B cell (primary cell): Measurements from ENCODE around the gene RPL37. TPM values are rescaled to one million over a fixed set of nuclear protein-coding genes. Genes with fewer than 3 reads are reported as not detected.

Experiments used
- ATAC-seq: fragments of 200-7000 bp; cut with Tn5 transposase; one replicate; pipeline ENCODE4 v1.10.0; 2021; ENCODE audit warnings: low read depth, mild to moderate bottlenecking, moderate number of reproducible peaks, moderate library complexity
- CTCF ChIA-PET: fragments of 350-600 bp; sonication (Branson Sonifier 250); formaldehyde crosslinking; loops from one replicate; lab custom pipeline; 2021; ENCODE audit warnings: antibody characterized with exemption, inconsistent platforms; lab: Charles Lee
- POLR2A ChIA-PET: fragments of 350-600 bp; sonication (Branson Sonifier 250); formaldehyde crosslinking; loops from one replicate; lab custom pipeline; 2021; ENCODE audit warnings: antibody characterized with exemption; lab: Charles Lee
- DNase-seq: peaks from one replicate; pipeline ENCODE4 v3.0.0; 2013
- H2AFZ ChIP-seq: 2 replicates; pipeline ENCODE4 v1.6.1; 2012; ENCODE audit warnings: mild to moderate bottlenecking, low read depth, low read length; ENCODE audit not compliant: insufficient read depth, poor library complexity, severe bottlenecking
- H3K27ac ChIP-seq, 2 donors: 1 replicate in 1 of 2; 2 replicates in 1 of 2; pipeline ENCODE4 v1.5.1; 2012 to 2013; ENCODE audit warnings: low read length in 2 of 2, mild to moderate bottlenecking in 2 of 2, moderate library complexity in 1 of 2
- H3K27me3 ChIP-seq, 4 experiments: fragments of 200-600 bp in 1 of 4; sonication (generic) in 1 of 4; replicated peaks in 1 of 4; 1 replicate in 2 of 4; 2 replicates in 2 of 4; pipeline versions ENCODE4 v1.6.1 to v1.7.0; 2013 to 2016; ENCODE audit warnings: low read length in 3 of 4, mild to moderate bottlenecking in 2 of 4, mixed read lengths in 1 of 4, moderate library complexity in 1 of 4; ENCODE audit not compliant: insufficient read depth in 4 of 4, control insufficient read depth in 3 of 4; ENCODE audit errors: control extremely low read depth in 1 of 4
- H3K36me3 ChIP-seq, 2 experiments: replicated peaks in 1 of 2; 1 replicate in 1 of 2; 2 replicates in 1 of 2; pipeline versions ENCODE4 v1.6.1 to v1.7.1; 2013; ENCODE audit warnings: low read length in 1 of 2; ENCODE audit not compliant: insufficient read depth in 2 of 2, control insufficient read depth in 1 of 2; ENCODE audit errors: control extremely low read depth in 1 of 2, extremely low read depth in 1 of 2
- H3K4me1 ChIP-seq, 2 donors: fragments of 200-600 bp in 1 of 2; sonication (generic) in 1 of 2; 1 replicate in 1 of 2; 2 replicates in 1 of 2; pipeline versions ENCODE4 v1.5.1 to v1.6.1; 2013 to 2017; ENCODE audit warnings: low read length in 2 of 2; ENCODE audit not compliant: control insufficient read depth in 2 of 2, insufficient read depth in 2 of 2
- H3K4me2 ChIP-seq: replicated peaks from 2 replicates; pipeline ENCODE3; 2012; ENCODE audit warnings: mild to moderate bottlenecking, low read depth, low read length; ENCODE audit not compliant: poor library complexity, severe bottlenecking
- H3K4me3 ChIP-seq, 5 experiments: fragments of 200-600 bp in 1 of 5; sonication (generic) in 1 of 5; 1 replicate in 3 of 5; 2 replicates in 2 of 5; pipeline versions ENCODE4 v1.5.1 to v1.7.0; 2011 to 2016; ENCODE audit warnings: low read length in 4 of 5, mild to moderate bottlenecking in 4 of 5, low read depth in 2 of 5, control low read depth in 1 of 5, moderate library complexity in 1 of 5; ENCODE audit not compliant: insufficient read depth in 1 of 5; ENCODE audit errors: control extremely low read depth in 1 of 5, extremely low read depth in 1 of 5
- H3K79me2 ChIP-seq: fragments of 200-600 bp; sonication (generic); one replicate; pipeline ENCODE4 v1.6.0; 2016; ENCODE audit warnings: low read length; ENCODE audit not compliant: control insufficient read depth, insufficient read depth
- H3K9ac ChIP-seq: fragments of 200-600 bp; sonication (generic); 2 replicates; pipeline ENCODE4 v1.6.1; 2017; ENCODE audit warnings: mild to moderate bottlenecking, low read length, moderate library complexity
- H3K9me3 ChIP-seq, 3 donors: one replicate each; pipeline versions ENCODE4 v1.6.1 to v1.7.1; 2013; ENCODE audit warnings: low read length in 2 of 3; ENCODE audit not compliant: control insufficient read depth in 2 of 3, insufficient read depth in 1 of 3; ENCODE audit errors: control extremely low read depth in 1 of 3
- H4K20me1 ChIP-seq: 2 replicates; pipeline ENCODE4 v1.6.0; 2012; ENCODE audit warnings: mild to moderate bottlenecking, low read length; ENCODE audit not compliant: insufficient read depth, control insufficient read depth, poor library complexity, severe bottlenecking
- H3K27ac Mint-ChIP-seq: one replicate; pipeline ENCODE4 v1.8.0; 2021; ENCODE audit warnings: mixed read lengths
- H3K27me3 Mint-ChIP-seq: one replicate; pipeline ENCODE4 v1.8.0; 2021; ENCODE audit warnings: mixed read lengths
- H3K4me1 Mint-ChIP-seq: one replicate; pipeline ENCODE4 v1.8.0; 2021; ENCODE audit warnings: mixed read lengths
- H3K4me3 Mint-ChIP-seq: one replicate; pipeline ENCODE4 v1.8.0; 2021; ENCODE audit warnings: mixed read lengths
- H3K9me3 Mint-ChIP-seq: one replicate; pipeline ENCODE4 v1.8.0; 2022; ENCODE audit warnings: mixed read lengths; ENCODE audit not compliant: insufficient read depth
- EZH2 ChIP-seq: IDR thresholded peaks from 2 replicates; pipeline ENCODE4 v1.6.1; 2012; ENCODE audit warnings: borderline replicate concordance, low read depth, mild to moderate bottlenecking, moderate library complexity, low read length; ENCODE audit not compliant: insufficient read depth, poor library complexity, severe bottlenecking
- WGBS: methylation state at CpG from one replicate; pipeline ENCODE4 v1.1.5; 2013; ENCODE audit warnings: missing lambda C conversion rate; ENCODE audit not compliant: insufficient coverage; 5-methylcytosine and 5-hydroxymethylcytosine counted together
- intact Hi-C: fragments of 100-400 bp; cut with micrococcal nuclease; formaldehyde crosslinking; loops from one replicate; pipeline ENCODE4 v1.10.0; 2022
- polyA plus RNA-seq: library from polyadenylated mRNA; depleted of rRNA; stranded (reverse); fragments of >200 nt; gene quantifications from 2 replicates; pipeline ENCODE4 v1.2.3, GENCODE V29; 2012
- total RNA-seq, 2 donors: library from RNA; stranded (reverse); fragments of 120-200 nt in 1 of 2; gene quantifications; 1 replicate in 1 of 2; 2 replicates in 1 of 2; pipeline versions ENCODE4 v1.2.3 to v1.2.4, GENCODE V29; 2013 to 2022
- TF ChIP-seq, protein P1 (sequence below): fragments of 200-600 bp; IDR thresholded peaks from one replicate; pipeline ENCODE4 v1.8.0; 2022; ENCODE audit warnings: antibody characterized with exemption, mild to moderate bottlenecking

Gene RPL37
- total and polyA plus RNA-seq, 2 donors (not counting 1 experiment from before 2014, with no cell fraction given) = 173 to 2,240 TPM

DNA sequence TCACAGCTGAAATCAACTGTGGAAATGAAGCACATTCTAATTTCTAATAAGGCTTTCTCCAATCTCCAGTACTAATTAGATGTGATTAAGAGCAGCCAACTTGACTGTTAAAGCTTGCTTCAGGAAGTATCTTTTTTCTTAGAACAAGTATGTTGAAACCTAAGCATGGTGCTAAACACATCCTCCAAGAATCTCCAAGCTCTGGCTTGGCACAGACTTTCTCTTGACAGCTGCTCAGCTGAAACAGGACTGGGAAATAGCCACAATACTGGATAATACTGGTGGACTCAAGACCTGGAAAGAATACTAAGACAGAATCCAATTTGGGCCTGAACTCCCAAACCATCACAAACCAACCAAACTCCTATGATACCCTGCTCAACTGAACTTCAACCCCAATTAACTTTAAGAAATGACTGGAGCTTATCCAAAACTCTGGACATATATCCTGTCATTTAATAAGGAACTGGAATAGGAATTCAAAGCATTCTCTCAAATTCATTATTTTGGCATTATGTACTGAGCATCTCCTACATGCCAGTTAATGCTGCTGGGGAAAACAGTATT lies 53.1 kb downstream of the RPL37 start:
- ChIA-PET CTCF (no interaction called here), POLR2A (no interaction called here)
- peaks cover 0 to 5% of the 10 kb centered on the region in 2 experiments for H3K36me3 ChIP-seq
- H3K4me3 ChIP-seq = no peak overlapping the region
- H3K27me3 ChIP-seq = no peaks in the 10 kb centered on the region
- H3K4me2 ChIP-seq = no peak overlapping the region
- Mint-ChIP-seq H3K27ac (no peak overlapping the region), H3K4me1 (peaks cover 23% of the 10 kb centered on the region), H3K9me3 (no peaks in the 10 kb centered on the region), H3K27me3 (no peaks in the 10 kb centered on the region), H3K4me3 (no peak overlapping the region)
- H4K20me1 ChIP-seq = peaks cover 76% of the 10 kb centered on the region
- H3K9me3 ChIP-seq = no peaks in the 10 kb centered on the region
- DNase-seq (no peak), ATAC-seq (no peak)
- intact Hi-C loops = no loop called here
- no peak overlapping the region for H3K9ac ChIP-seq
- no peak for TF ChIP-seq EZH2
- TF ChIP-seq, protein P1, sequence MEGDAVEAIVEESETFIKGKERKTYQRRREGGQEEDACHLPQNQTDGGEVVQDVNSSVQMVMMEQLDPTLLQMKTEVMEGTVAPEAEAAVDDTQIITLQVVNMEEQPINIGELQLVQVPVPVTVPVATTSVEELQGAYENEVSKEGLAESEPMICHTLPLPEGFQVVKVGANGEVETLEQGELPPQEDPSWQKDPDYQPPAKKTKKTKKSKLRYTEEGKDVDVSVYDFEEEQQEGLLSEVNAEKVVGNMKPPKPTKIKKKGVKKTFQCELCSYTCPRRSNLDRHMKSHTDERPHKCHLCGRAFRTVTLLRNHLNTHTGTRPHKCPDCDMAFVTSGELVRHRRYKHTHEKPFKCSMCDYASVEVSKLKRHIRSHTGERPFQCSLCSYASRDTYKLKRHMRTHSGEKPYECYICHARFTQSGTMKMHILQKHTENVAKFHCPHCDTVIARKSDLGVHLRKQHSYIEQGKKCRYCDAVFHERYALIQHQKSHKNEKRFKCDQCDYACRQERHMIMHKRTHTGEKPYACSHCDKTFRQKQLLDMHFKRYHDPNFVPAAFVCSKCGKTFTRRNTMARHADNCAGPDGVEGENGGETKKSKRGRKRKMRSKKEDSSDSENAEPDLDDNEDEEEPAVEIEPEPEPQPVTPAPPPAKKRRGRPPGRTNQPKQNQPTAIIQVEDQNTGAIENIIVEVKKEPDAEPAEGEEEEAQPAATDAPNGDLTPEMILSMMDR = no peak
- peaks cover 79% of the 10 kb centered on the region for H3K79me2 ChIP-seq
- no peak overlapping the region for H3K27ac ChIP-seq
- no peaks in the 10 kb centered on the region for H3K4me1 ChIP-seq
- no peak overlapping the region for H2AFZ ChIP-seq

DNA sequence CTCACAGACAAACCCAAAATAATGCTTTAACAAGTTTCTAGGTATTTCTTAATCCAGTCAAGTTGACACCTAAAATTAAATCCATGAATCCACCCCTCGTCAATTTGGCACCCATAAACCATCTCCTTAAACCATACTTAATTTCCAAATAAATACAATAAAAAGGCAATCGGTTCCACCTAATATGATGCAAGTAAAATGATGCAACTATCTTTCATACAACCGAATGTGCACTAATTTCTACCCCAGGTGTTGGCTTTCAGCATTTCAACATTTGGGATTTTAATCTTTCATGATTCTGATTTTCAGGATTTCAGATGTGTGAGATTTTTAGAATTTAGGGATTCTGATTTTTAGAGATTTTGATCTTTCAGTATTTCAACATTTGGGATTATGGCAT lies 54.2 kb downstream of the RPL37 start:
- no peak overlapping the region for H3K27ac ChIP-seq
- intact Hi-C loops = no loop called here
- H3K27ac Mint-ChIP-seq = no peak overlapping the region
- no peaks in the 10 kb centered on the region for H3K27me3 Mint-ChIP-seq
- H3K36me3 ChIP-seq = peaks cover 0 to 15% of the 10 kb centered on the region in 2 experiments
- peaks cover 24% of the 10 kb centered on the region for H3K4me1 Mint-ChIP-seq
- DNase-seq (no peak), ATAC-seq (no peak)
- H3K9me3 Mint-ChIP-seq = no peaks in the 10 kb centered on the region
- 100% methylated on average over 1 of the region's 3 CpGs for WGBS
- peaks cover 68% of the 10 kb centered on the region for H3K79me2 ChIP-seq
- H3K9ac ChIP-seq = no peak overlapping the region
- no peak overlapping the region for H3K4me2 ChIP-seq
- no peak overlapping the region for H3K4me3 Mint-ChIP-seq
- H3K27me3 ChIP-seq = no peaks in the 10 kb centered on the region
- H3K4me1 ChIP-seq = no peaks in the 10 kb centered on the region
- ChIA-PET POLR2A (no interaction called here), CTCF (no interaction called here)
- H4K20me1 ChIP-seq = peaks cover 69% of the 10 kb centered on the region
- TF ChIP-seq EZH2 = no peak
- TF ChIP-seq, protein P1 = no peak
- H3K9me3 ChIP-seq = no peaks in the 10 kb centered on the region
- no peak overlapping the region for H2AFZ ChIP-seq
- H3K4me3 ChIP-seq = no peak overlapping the region
